ENCODE measurements around the gene FAM237B. TPM values are rescaled to one million over a fixed set of nuclear protein-coding genes. Genes with fewer than 3 reads are reported as not detected.

FAM237B gene
- total RNA-seq, 1 donor from 2014 or later: not detected

GRCh38 chr7:90270431-90271178 lies 50.5 kb downstream of the FAM237B start:
- Mint-ChIP-seq H3K4me1 (no peaks in the 10 kb centered on the region), H3K36me3 (ENCODE audit: low read depth) (no peaks in the 10 kb centered on the region), H3K4me3 (no peak overlapping the region), H3K27me3 (peaks cover 13% of the 10 kb centered on the region), H3K9me3 (no peaks in the 10 kb centered on the region), H3K27ac (no peak overlapping the region)
- intact Hi-C loops (cut with micrococcal nuclease): no loop called here
- no peak for DNase-seq

DNA sequence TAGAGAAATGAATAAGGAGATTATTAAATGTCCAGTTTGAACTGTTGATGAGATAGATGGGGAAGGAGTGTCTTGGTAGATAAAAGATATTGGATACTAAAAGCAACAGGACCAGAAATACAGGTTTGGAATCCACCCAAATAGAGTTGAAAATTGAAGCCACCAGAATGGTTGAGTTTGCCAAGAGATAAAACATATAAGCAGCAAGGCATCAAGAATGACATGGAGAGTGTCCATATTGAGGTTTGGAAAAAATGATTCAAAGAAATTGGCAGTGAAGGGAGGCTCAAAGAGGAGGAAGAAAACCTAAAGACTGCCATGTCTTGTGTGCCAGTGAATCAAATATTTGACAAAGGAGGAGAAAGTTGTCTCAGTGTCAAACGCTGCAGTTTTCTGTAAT lies 51.9 kb downstream of the FAM237B start:
- Mint-ChIP-seq H3K9me3 (no peaks in the 10 kb centered on the region), H3K4me1 (no peaks in the 10 kb centered on the region), H3K27ac (no peak overlapping the region), H3K27me3 (peaks cover 15% of the 10 kb centered on the region), H3K36me3 (ENCODE audit: low read depth) (no peaks in the 10 kb centered on the region), H3K4me3 (no peak overlapping the region)
- intact Hi-C loops (cut with micrococcal nuclease): no loop called here
- DNase-seq: no peak

- peaks cover 9% of the 10 kb centered on the region for H3K27me3 Mint-ChIP-seq
- no peaks in the 10 kb centered on the region for H3K36me3 Mint-ChIP-seq (ENCODE audit: low read depth)
- intact Hi-C loops (cut with micrococcal nuclease): no loop called here
- DNase-seq: no peak
- H3K27ac Mint-ChIP-seq: no peak overlapping the region
- H3K4me3 Mint-ChIP-seq: no peak overlapping the region
- no peaks in the 10 kb centered on the region for H3K9me3 Mint-ChIP-seq
- no peaks in the 10 kb centered on the region for H3K4me1 Mint-ChIP-seq
These were observed 53.7 kb downstream of the FAM237B start for GRCh38 chr7:90267263-90267858.

DNA sequence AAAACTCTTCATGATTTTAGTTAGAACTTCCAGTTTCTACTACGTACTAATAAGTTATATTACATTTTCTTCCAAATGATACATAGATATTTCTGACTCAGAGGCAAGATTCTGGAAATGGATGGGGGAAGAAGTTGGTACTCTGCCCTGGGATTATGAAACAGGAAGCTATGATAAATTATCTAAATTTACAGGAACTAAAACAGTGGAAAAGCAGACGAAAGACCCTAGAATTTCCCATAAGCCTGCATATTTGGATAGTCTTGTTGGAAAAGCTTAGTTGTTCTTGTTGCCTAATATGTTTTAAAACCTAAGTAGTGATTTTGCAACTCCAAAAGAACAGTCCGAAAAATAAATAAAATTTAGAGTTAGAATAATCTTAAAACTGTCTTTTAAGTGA lies 54.3 kb downstream of the FAM237B start:
- intact Hi-C loops (cut with micrococcal nuclease): no loop called here
- Mint-ChIP-seq H3K27ac (no peak overlapping the region), H3K9me3 (no peaks in the 10 kb centered on the region), H3K36me3 (ENCODE audit: low read depth) (no peaks in the 10 kb centered on the region), H3K27me3 (peaks cover 9% of the 10 kb centered on the region), H3K4me3 (no peak overlapping the region), H3K4me1 (no peaks in the 10 kb centered on the region)
- no peak for DNase-seq

Other genes starting within 250 kb of the FAM237B start
- gene STEAP1, start 166.8 kb downstream of the FAM237B start, total RNA-seq: 1.1 and 1.4 TPM in 2 replicates
- gene STEAP2, start 109.6 kb downstream of the FAM237B start, total RNA-seq: 0.02 TPM in 1 of 2 replicates, not detected in the other
- gene CFAP69, start 76.1 kb downstream of the FAM237B start, total RNA-seq: not detected in 2 replicates
- 37.1 and 37.7 TPM in 2 replicates for gene GTPBP10, start 25.4 kb upstream of the FAM237B start, total RNA-seq
- gene CLDN12, start 82.2 kb upstream of the FAM237B start, total RNA-seq: 3.3 and 4.2 TPM in 2 replicates
- gene PTTG1IP2, start 148.3 kb upstream of the FAM237B start, total RNA-seq: not detected in 2 replicates